ENCODE measurements around the gene C5.

- TF ChIP-seq CTCF (IDR thresholded peaks at IDR 0.05) (no peak), RCOR1 (IDR thresholded peaks at IDR 0.05; ENCODE audit: low read length) (no peak), POLR2AphosphoS5 (IDR thresholded peaks at IDR 0.05; ENCODE audit: low read depth, low read length) (no peak), REST (IDR thresholded peaks at IDR 0.05; ENCODE audit: low read depth, low read length) (no peak)
These were observed 71.1 kb downstream of the C5 start for GRCh38 chr9:120978987-120979386.

Measured in SK-N-SH (cell line).